A549 (cell line): Measurements from ENCODE around the gene FOXP1. TPM values are rescaled to one million over a fixed set of nuclear protein-coding genes. Genes with fewer than 3 reads are reported as not detected.

Experiments
- ATAC-seq, 2 experiments: fragments of 200-7000 bp in 1 of 2; fragments of >200 bp in 1 of 2; cut with Nextera tagmentation in 1 of 2; cut with Tn5 transposase in 1 of 2; 3 replicates each; pipeline versions ENCODE4 v1.8.0 to v1.9.1; 2018 to 2020; ENCODE audit warnings: mild to moderate bottlenecking in 1 of 2, moderate library complexity in 1 of 2
- CTCF ChIA-PET: fragments of 300-600 bp; sonication (Branson Sonifier 250); formaldehyde crosslinking; extraction: SDS; loops from one replicate; lab custom pipeline; 2021; ENCODE audit warnings: antibody characterized with exemption, inconsistent platforms; lab: Yijun Ruan, JAX
- POLR2A ChIA-PET: fragments of 350-600 bp; formaldehyde crosslinking; extraction: SDS; loops from one replicate; lab custom pipeline; 2021; ENCODE audit warnings: antibody characterized with exemption, inconsistent platforms; lab: Yijun Ruan, JAX
- DNase-seq, 2 experiments: peaks; one replicate each; pipeline versions ENCODE4 v3.0.0 to v3.0.0-alpha.2; 2011 to 2016; ENCODE audit warnings: low read depth in 1 of 2, low spot score in 1 of 2
- FAIRE-seq: peaks from 2 replicates; lab custom pipeline; 2011; peaks lifted over from hg19 to GRCh38; lab: Jason Lieb, UNC
- H3K27ac ChIP-seq, 2 experiments: fragments of >200 bp; sonication (Bioruptor Twin); formaldehyde crosslinking; 3 replicates each; pipeline ENCODE4 v1.5.1; 2016 to 2017
- H3K4me1 ChIP-seq: fragments of >200 bp; sonication (Bioruptor Twin); formaldehyde crosslinking; 3 replicates; pipeline ENCODE4 v1.6.1; 2016
- H3K4me2 ChIP-seq: fragments of >200 bp; sonication (Bioruptor Twin); formaldehyde crosslinking; 3 replicates; pipeline ENCODE4 v1.6.1; 2016
- H3K4me3 ChIP-seq: fragments of >200 bp; sonication (Bioruptor Twin); formaldehyde crosslinking; 3 replicates; pipeline ENCODE4 v1.5.1; 2016
- H3K9me3 ChIP-seq: fragments of >200 bp; sonication (Bioruptor Twin); formaldehyde crosslinking; 3 replicates; pipeline ENCODE4 v1.6.1; 2016
- BCL3 ChIP-seq: fragments of >200 bp; sonication (Bioruptor Twin); formaldehyde crosslinking; IDR thresholded peaks from 3 replicates; pipeline ENCODE4 v1.6.1; 2016
- CHD4 ChIP-seq: fragments of 200-600 bp; sonication (generic); IDR thresholded peaks from 2 replicates; pipeline ENCODE4 v1.6.1; 2016; ENCODE audit warnings: antibody characterized with exemption, mild to moderate bottlenecking, borderline replicate concordance
- ELK1 ChIP-seq: fragments of 150-350 bp; IDR thresholded peaks from 2 replicates; pipeline ENCODE4 v1.6.1; 2014; ENCODE audit warnings: low read depth, mild to moderate bottlenecking, low read length
- EP300 ChIP-seq, 2 experiments: fragments of >200 bp; sonication (Bioruptor Twin); formaldehyde crosslinking; IDR thresholded peaks; 2 replicates in 1 of 2; 3 replicates in 1 of 2; pipeline ENCODE4 v1.6.1; 2016 to 2017
- FOSB ChIP-seq: fragments of 250-450 bp; sonication (Bioruptor Pico); IDR thresholded peaks from 2 replicates; pipeline ENCODE4 v1.5.0; 2020; ENCODE audit warnings: mild to moderate bottlenecking, moderate library complexity
- GATA3 ChIP-seq: IDR thresholded peaks from 2 replicates; pipeline ENCODE4 v1.6.1; 2012; ENCODE audit warnings: borderline replicate concordance
- MAFK ChIP-seq: fragments of 450-650 bp; IDR thresholded peaks from 2 replicates; pipeline ENCODE4 v1.6.1; 2014; ENCODE audit not compliant: partially characterized antibody
- MYC ChIP-seq: IDR thresholded peaks from 2 replicates; pipeline ENCODE4 v1.6.1; 2012; ENCODE audit warnings: mild to moderate bottlenecking, inconsistent platforms, low read length, improper control_type of control experiment, borderline replicate concordance
- NFE2L2 ChIP-seq: fragments of 150-350 bp; conservative IDR thresholded peaks from 2 replicates; pipeline ENCODE4 v1.6.1; 2014; ENCODE audit warnings: low read length
- PBX3 ChIP-seq: IDR thresholded peaks from 2 replicates; pipeline ENCODE4 v1.6.1; 2012
- RARB ChIP-seq: fragments of 250-450 bp; sonication (Bioruptor Pico); IDR thresholded peaks from 2 replicates; pipeline ENCODE4 v1.8.0; 2021; ENCODE audit warnings: mild to moderate bottlenecking, moderate library complexity
- REST ChIP-seq: fragments of 200-600 bp; sonication (generic); IDR thresholded peaks from 2 replicates; pipeline ENCODE4 v1.6.1; 2016; ENCODE audit warnings: antibody characterized with exemption, mild to moderate bottlenecking, moderate library complexity
- TFCP2L1 ChIP-seq: fragments of 250-450 bp; sonication (Bioruptor Pico); IDR thresholded peaks from 2 replicates; pipeline ENCODE4 v1.5.0; 2021; ENCODE audit warnings: mild to moderate bottlenecking
- ZSCAN20 ChIP-seq: fragments of 250-450 bp; sonication (Bioruptor Pico); IDR thresholded peaks from 2 replicates; pipeline ENCODE4 v1.8.0; 2022; ENCODE audit warnings: mild to moderate bottlenecking, moderate library complexity
- WGBS: methylation state at CpG from one replicate; pipeline ENCODE4 v1.1.6; 2017; ENCODE audit errors: missing lambda C conversion rate; 5-methylcytosine and 5-hydroxymethylcytosine counted together
- polyA plus RNA-seq, 4 experiments: library from polyadenylated mRNA; depleted of rRNA in 3 of 4; stranded (reverse); fragments of >200 nt; fragmentation: RNase III in 1 of 4; extraction: RNeasy Plus Mini Kit Qiagen cat#74134 plus additional on column Dnase treatment in 1 of 4; gene quantifications; 2 replicates in 3 of 4; 3 replicates in 1 of 4; pipeline ENCODE4 v1.2.3, GENCODE V29; 2011 to 2017

Gene FOXP1
- polyA plus RNA-seq, 2 of the 4 experiments (the other 2 are of a cell fraction): 12.8 to 13.9 TPM

- TF ChIP-seq PBX3: no peak
Measured at GRCh38 chr3:71310359-71310979, 273.1 kb downstream of the FOXP1 start (continued).

GRCh38 chr3:71309886-71310285 is 273.6 kb downstream of the FOXP1 start:
- 58% methylated on average over 1 of the region's 1 CpG for WGBS
- Histone ChIP-seq H3K27ac (no peak overlapping the region), H3K4me3 (no peak overlapping the region), H3K9me3 (no peaks in the 10 kb centered on the region), H3K4me1 (0 out of 3 replicates have a peak, but pooled peaks cover 3% of the 10 kb centered on the region), H3K4me2 (no peak overlapping the region)
- TF ChIP-seq MAFK: peak; percentile 85
- no peak for TF ChIP-seq RARB (CRISPR knock-in tag)
- no peak for TF ChIP-seq ELK1
- TF ChIP-seq TFCP2L1 (CRISPR knock-in tag): no peak
- no peak for TF ChIP-seq ZSCAN20 (CRISPR knock-in tag)
- no peak for TF ChIP-seq CHD4
- no peak for TF ChIP-seq MYC
- ATAC-seq: no peak
- CTCF ChIA-PET: no interaction called here
- POLR2A ChIA-PET: no interaction called here
- FAIRE-seq: no peak
- DNase-seq: no peak

- ATAC-seq: no peak
- no peak overlapping the region for H3K4me3 ChIP-seq
- no peak overlapping the region for H3K4me2 ChIP-seq
- H3K4me1 ChIP-seq: 0 out of 3 replicates have a peak, but pooled peaks cover 6% of the 10 kb centered on the region
- no peak overlapping the region for H3K27ac ChIP-seq
- no peak for TF ChIP-seq BCL3
- no peak for TF ChIP-seq NFE2L2
- no peak for TF ChIP-seq EP300 (IDR thresholded peaks at IDR 0.05)
- TF ChIP-seq FOSB: no peak
- no peak for TF ChIP-seq RARB (CRISPR knock-in tag)
- no peak for TF ChIP-seq GATA3
- TF ChIP-seq REST: no peak
- no peak for DNase-seq
- H3K9me3 ChIP-seq: no peaks in the 10 kb centered on the region
- FAIRE-seq: no peak
- ChIA-PET POLR2A (no interaction called here), CTCF (interaction anchor here (0.7 kb wide), 1 partner anchor 73 kb away, joined by 3 read pairs; no protein-coding TSS in a partner anchor)
- WGBS: 77% methylated on average over 3 of the region's 3 CpGs
Measured at GRCh38 chr3:71309342-71309741, 274.2 kb downstream of the FOXP1 start.
